HEK293 (cell line): ENCODE results near the gene VASP.

Source experiments
- CTCF ChIA-PET: fragments of 350-600 bp; formaldehyde crosslinking; extraction: SDS; loops from one replicate; lab custom pipeline; 2021; ENCODE audit warnings: antibody characterized with exemption; lab: Yijun Ruan, JAX
- POLR2A ChIA-PET: fragments of 300-600 bp; formaldehyde crosslinking; extraction: SDS; loops from one replicate; lab custom pipeline; 2020; ENCODE audit warnings: antibody characterized with exemption, inconsistent platforms; lab: Yijun Ruan, JAX
- H3K27ac ChIP-seq: fragments of 200-500 bp; sonication (Bioruptor generic); 2 replicates; pipeline ENCODE4 v1.5.1; 2014; ENCODE audit warnings: low read depth, low read length, control low read depth, inconsistent platforms; ENCODE audit errors: extremely low read depth
- H3K36me3 ChIP-seq, 2 experiments: fragments of 200-500 bp in 1 of 2; sonication (Bioruptor generic) in 1 of 2; 1 replicate in 1 of 2; 2 replicates in 1 of 2; pipeline ENCODE4 v1.5.1; 2014 to 2017; ENCODE audit warnings: inconsistent platforms in 2 of 2, low read length in 2 of 2; ENCODE audit not compliant: control insufficient read depth in 2 of 2, insufficient read depth in 1 of 2
- H3K4me1 ChIP-seq: fragments of 200-500 bp; sonication (Bioruptor generic); 2 replicates; pipeline ENCODE4 v1.5.1; 2014; ENCODE audit warnings: mild to moderate bottlenecking, low read length, inconsistent platforms; ENCODE audit not compliant: control insufficient read depth, insufficient read depth
- H3K4me3 ChIP-seq: 2 replicates; pipeline ENCODE4 v1.5.1; 2011; ENCODE audit warnings: low read depth, mild to moderate bottlenecking, control low read depth, low read length, moderate library complexity
- H3K9me3 ChIP-seq: fragments of 200-500 bp; sonication (Bioruptor generic); 2 replicates; pipeline ENCODE4 v1.5.1; 2014; ENCODE audit warnings: low read depth, low read length, inconsistent platforms; ENCODE audit not compliant: control insufficient read depth, insufficient read depth
- BCL11B ChIP-seq: fragments of 450-650 bp; formaldehyde crosslinking; IDR thresholded peaks from 2 replicates; pipeline ENCODE4 v1.5.1; 2016; ENCODE audit warnings: low read depth, missing biosample characterization, missing genetic modification characterization
- GLIS1 ChIP-seq: fragments of 450-650 bp; formaldehyde crosslinking; IDR thresholded peaks from 2 replicates; pipeline ENCODE4 v1.5.1; 2016; ENCODE audit warnings: missing biosample characterization, missing genetic modification characterization
- HOXA7 ChIP-seq: sonication (generic); formaldehyde crosslinking; IDR thresholded peaks from 2 replicates; pipeline ENCODE4 v1.8.1; 2022; ENCODE audit warnings: missing genetic modification reagents, borderline replicate concordance
- IKZF3 ChIP-seq: fragments of 450-650 bp; IDR thresholded peaks from 2 replicates; pipeline ENCODE4 v1.5.0; 2018; ENCODE audit warnings: missing biosample characterization, mild to moderate bottlenecking, missing genetic modification characterization, moderate library complexity
- INSM2 ChIP-seq: fragments of 450-650 bp; formaldehyde crosslinking; IDR thresholded peaks from 2 replicates; pipeline ENCODE4 v1.5.1; 2016; ENCODE audit warnings: missing biosample characterization, missing genetic modification characterization
- MEIS1 ChIP-seq: sonication (generic); formaldehyde crosslinking; IDR thresholded peaks from 2 replicates; pipeline ENCODE4 v1.8.1; 2022; ENCODE audit warnings: missing genetic modification reagents, mild to moderate bottlenecking, borderline replicate concordance
- OSR2 ChIP-seq: fragments of 450-650 bp; formaldehyde crosslinking; IDR thresholded peaks from 2 replicates; pipeline ENCODE4 v1.5.1; 2016; ENCODE audit warnings: missing biosample characterization, missing genetic modification characterization
- PATZ1 ChIP-seq: fragments of 450-650 bp; formaldehyde crosslinking; IDR thresholded peaks from 2 replicates; pipeline ENCODE4 v1.5.1; 2016; ENCODE audit warnings: missing biosample characterization, missing genetic modification characterization
- PRDM2 ChIP-seq: fragments of 450-650 bp; formaldehyde crosslinking; IDR thresholded peaks from 2 replicates; pipeline ENCODE4 v1.5.1; 2016; ENCODE audit warnings: missing biosample characterization, missing genetic modification characterization, borderline replicate concordance
- PRDM6 ChIP-seq: fragments of 450-650 bp; formaldehyde crosslinking; IDR thresholded peaks from 2 replicates; pipeline ENCODE4 v1.5.1; 2017; ENCODE audit warnings: missing biosample characterization, missing genetic modification characterization
- RBAK ChIP-seq: fragments of 450-650 bp; formaldehyde crosslinking; IDR thresholded peaks from 2 replicates; pipeline ENCODE4 v1.5.1; 2016; ENCODE audit warnings: missing biosample characterization, missing genetic modification characterization
- ZBTB1 ChIP-seq: fragments of 450-650 bp; formaldehyde crosslinking; IDR thresholded peaks from 2 replicates; pipeline ENCODE4 v1.5.1; 2016; ENCODE audit warnings: missing biosample characterization, missing genetic modification characterization
- ZBTB17 ChIP-seq: fragments of 450-650 bp; formaldehyde crosslinking; IDR thresholded peaks from 2 replicates; pipeline ENCODE4 v1.5.1; 2016; ENCODE audit warnings: missing biosample characterization, missing genetic modification characterization
- ZBTB8A ChIP-seq: fragments of 450-650 bp; formaldehyde crosslinking; IDR thresholded peaks from 2 replicates; pipeline ENCODE4 v1.5.1; 2016; ENCODE audit warnings: missing biosample characterization, missing genetic modification characterization
- ZIC2 ChIP-seq: fragments of 450-650 bp; formaldehyde crosslinking; IDR thresholded peaks from 2 replicates; pipeline ENCODE4 v1.5.1; 2016; ENCODE audit warnings: missing biosample characterization, missing genetic modification characterization
- ZNF140 ChIP-seq: fragments of 450-650 bp; formaldehyde crosslinking; IDR thresholded peaks from 2 replicates; pipeline ENCODE4 v1.5.1; 2016; ENCODE audit warnings: missing biosample characterization, missing genetic modification characterization
- ZNF146 ChIP-seq: fragments of 450-650 bp; formaldehyde crosslinking; IDR thresholded peaks from 2 replicates; pipeline ENCODE4 v1.5.1; 2016; ENCODE audit warnings: missing biosample characterization, missing genetic modification characterization
- ZNF157 ChIP-seq: fragments of 450-650 bp; formaldehyde crosslinking; IDR thresholded peaks from 2 replicates; pipeline ENCODE4 v1.5.1; 2016; ENCODE audit warnings: missing biosample characterization, missing genetic modification characterization
- ZNF184 ChIP-seq: fragments of 450-650 bp; IDR thresholded peaks from 2 replicates; pipeline ENCODE4 v1.5.1; 2018; ENCODE audit warnings: missing biosample characterization, mild to moderate bottlenecking, missing genetic modification characterization
- ZNF302 ChIP-seq: fragments of 450-650 bp; formaldehyde crosslinking; IDR thresholded peaks from 2 replicates; pipeline ENCODE4 v1.5.1; 2016; ENCODE audit warnings: missing biosample characterization, missing genetic modification characterization, low read depth
- ZNF404 ChIP-seq: fragments of 450-650 bp; formaldehyde crosslinking; IDR thresholded peaks from 2 replicates; pipeline ENCODE4 v1.5.1; 2017; ENCODE audit warnings: missing biosample characterization, missing genetic modification characterization
- ZNF530 ChIP-seq: fragments of 450-650 bp; formaldehyde crosslinking; IDR thresholded peaks from 2 replicates; pipeline ENCODE4 v1.5.1; 2016; ENCODE audit warnings: low read depth, missing biosample characterization, missing genetic modification characterization
- ZNF558 ChIP-seq: fragments of 450-650 bp; formaldehyde crosslinking; IDR thresholded peaks from 2 replicates; pipeline ENCODE4 v1.5.1; 2016; ENCODE audit warnings: missing biosample characterization, missing genetic modification characterization
- ZNF692 ChIP-seq: fragments of 450-650 bp; formaldehyde crosslinking; IDR thresholded peaks from 2 replicates; pipeline ENCODE4 v1.5.1; 2016; ENCODE audit warnings: missing biosample characterization, missing genetic modification characterization
- ZNF791 ChIP-seq: fragments of 450-650 bp; formaldehyde crosslinking; IDR thresholded peaks from 2 replicates; pipeline ENCODE4 v1.5.1; 2016; ENCODE audit warnings: missing biosample characterization, missing genetic modification characterization
- ZNF830 ChIP-seq: fragments of 450-650 bp; IDR thresholded peaks from 2 replicates; pipeline ENCODE4 v1.5.0; 2018; ENCODE audit warnings: missing biosample characterization, missing genetic modification characterization, low read depth, mild to moderate bottlenecking, moderate library complexity
- ZNF843 ChIP-seq: fragments of 450-650 bp; formaldehyde crosslinking; IDR thresholded peaks from 2 replicates; pipeline ENCODE4 v1.5.1; 2016; ENCODE audit warnings: missing biosample characterization, missing genetic modification characterization

VASP gene

GRCh38 chr19:45568732-45569131, 61.5 kb downstream of the VASP start:
- H3K27ac ChIP-seq, result no peak overlapping the region
- no peak overlapping the region for H3K4me3 ChIP-seq
- ChIA-PET POLR2A (no interaction called here), CTCF (interaction anchor here (0.9 to 4.8 kb wide), 4 partner anchors 11 to 129 kb away, joined by 3 to 46 read pairs (median 4); no protein-coding TSS in a partner anchor)
- H3K4me1 ChIP-seq, result peaks cover 7% of the 10 kb centered on the region
- no peaks in the 10 kb centered on the region; a peak in 1 of 3 replicates for H3K36me3 ChIP-seq
- no peaks in the 10 kb centered on the region for H3K9me3 ChIP-seq
- peak; percentile 89 for TF ChIP-seq INSM2
- no peak for TF ChIP-seq PRDM2 (tag by site-specific recombination)
- TF ChIP-seq ZBTB8A (tag by site-specific recombination), result 0 out of 2 replicates have a peak, but pooled peaks have one; percentile 4
- TF ChIP-seq ZNF530 (tag by site-specific recombination), result no peak
- no peak for TF ChIP-seq ZNF157 (tag by site-specific recombination)
- TF ChIP-seq GLIS1 (tag by site-specific recombination), result peak; percentile 26; the same call in 1 of the 2 replicates
- TF ChIP-seq PATZ1 (tag by site-specific recombination), result peak; percentile 61; the same call in 1 of the 2 replicates
- peak; percentile 53; the same call in 1 of the 2 replicates for TF ChIP-seq ZNF184 (tag by site-specific recombination)
- TF ChIP-seq BCL11B, result no peak
- no peak for TF ChIP-seq ZBTB1 (tag by site-specific recombination)
- no peak for TF ChIP-seq PRDM6 (tag by site-specific recombination)
- peak; percentile 58; the same call in 1 of the 2 replicates for TF ChIP-seq IKZF3 (tag by site-specific recombination)
- TF ChIP-seq ZNF692 (tag by site-specific recombination), result no peak
- TF ChIP-seq ZNF791 (tag by site-specific recombination), result no peak
- TF ChIP-seq HOXA7 (CRISPR knock-in tag), result no peak
- no peak for TF ChIP-seq ZNF830 (tag by site-specific recombination)
- no peak for TF ChIP-seq ZNF302
- no peak for TF ChIP-seq ZNF558
- TF ChIP-seq MEIS1 (CRISPR knock-in tag), result no peak
- no peak for TF ChIP-seq ZNF404 (tag by site-specific recombination)
- 0 out of 2 replicates have a peak, but pooled peaks have one; percentile 13 for TF ChIP-seq ZBTB17 (tag by site-specific recombination)
- peak; percentile 48 for TF ChIP-seq ZIC2 (tag by site-specific recombination)
- peak; percentile 83 for TF ChIP-seq OSR2 (tag by site-specific recombination)
- peak; percentile 68; the same call in 1 of the 2 replicates for TF ChIP-seq ZNF843 (tag by site-specific recombination)
- no peak for TF ChIP-seq ZNF140 (tag by site-specific recombination)
- TF ChIP-seq RBAK (tag by site-specific recombination), result no peak
- peak; percentile 40; the same call in 1 of the 2 replicates for TF ChIP-seq ZNF146 (tag by site-specific recombination)
